HAP-1 (cell line): ENCODE results near the gene GINS2.

Experiments
- DNase-seq, 2 experiments: peaks; one replicate each; pipeline ENCODE4 v3.0.0-alpha.2; 2016 to 2020; ENCODE audit warnings: low spot score in 2 of 2
- H3K27me3 ChIP-seq: fragments of 250-450 bp; sonication (Bioruptor Pico); 2 replicates; pipeline ENCODE4 v1.5.1; 2020; ENCODE audit warnings: low read depth, mild to moderate bottlenecking, moderate library complexity
- H3K36me3 ChIP-seq: fragments of 250-450 bp; sonication (Bioruptor Pico); replicated peaks from 2 replicates; pipeline ENCODE4 v1.5.1; 2020; ENCODE audit warnings: mild to moderate bottlenecking
- H3K4me1 ChIP-seq: fragments of 250-450 bp; sonication (Bioruptor Pico); 2 replicates; pipeline ENCODE4 v1.5.1; 2020; ENCODE audit warnings: mild to moderate bottlenecking
- H3K4me3 ChIP-seq: fragments of 250-450 bp; sonication (Bioruptor Pico); 2 replicates; pipeline ENCODE4 v1.5.1; 2020; ENCODE audit warnings: mild to moderate bottlenecking, moderate library complexity
- H3K9me3 ChIP-seq: fragments of 250-450 bp; sonication (Bioruptor Pico); 2 replicates; pipeline ENCODE4 v1.5.1; 2020; ENCODE audit warnings: mild to moderate bottlenecking, moderate library complexity
- in situ Hi-C: fragments of 300-500 bp; cut with MboI; formaldehyde crosslinking; loops from 3 replicates; pipeline ENCODE4 v1.14.3; 2020; ENCODE audit warnings: low sequenced_read_pairs, inconsistent platforms, mixed read lengths

GINS2 gene

DNA sequence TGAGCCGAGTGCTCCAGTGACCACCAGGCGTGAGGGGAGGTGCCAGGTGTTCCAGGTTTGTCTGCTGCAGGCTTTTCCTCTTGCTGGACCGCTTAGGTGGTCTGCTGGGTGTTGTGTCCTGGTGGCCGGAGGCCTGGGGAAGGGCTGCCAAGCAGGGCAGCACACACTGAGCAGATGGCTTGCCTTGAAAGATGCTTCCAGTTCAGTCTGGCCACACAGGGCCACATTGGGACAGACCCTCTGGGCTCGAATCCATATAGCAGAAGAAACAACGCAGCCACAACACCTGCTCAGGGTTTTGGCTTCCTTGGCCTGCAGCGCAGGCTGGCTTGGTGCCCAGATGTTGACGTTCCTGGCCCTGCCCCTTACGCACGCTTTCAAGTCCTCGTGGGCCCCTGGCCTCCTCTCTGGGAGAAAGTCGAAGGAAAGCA, 24.8 kb downstream of the GINS2 start:
- no peaks in the 10 kb centered on the region for H3K4me1 ChIP-seq
- H3K27me3 ChIP-seq, result no peaks in the 10 kb centered on the region
- in situ Hi-C loops, result no loop called here
- no peaks in the 10 kb centered on the region for H3K9me3 ChIP-seq
- no peak overlapping the region for H3K4me3 ChIP-seq
- peaks cover 99% of the 10 kb centered on the region for H3K36me3 ChIP-seq
- DNase-seq, result no peak

DNA sequence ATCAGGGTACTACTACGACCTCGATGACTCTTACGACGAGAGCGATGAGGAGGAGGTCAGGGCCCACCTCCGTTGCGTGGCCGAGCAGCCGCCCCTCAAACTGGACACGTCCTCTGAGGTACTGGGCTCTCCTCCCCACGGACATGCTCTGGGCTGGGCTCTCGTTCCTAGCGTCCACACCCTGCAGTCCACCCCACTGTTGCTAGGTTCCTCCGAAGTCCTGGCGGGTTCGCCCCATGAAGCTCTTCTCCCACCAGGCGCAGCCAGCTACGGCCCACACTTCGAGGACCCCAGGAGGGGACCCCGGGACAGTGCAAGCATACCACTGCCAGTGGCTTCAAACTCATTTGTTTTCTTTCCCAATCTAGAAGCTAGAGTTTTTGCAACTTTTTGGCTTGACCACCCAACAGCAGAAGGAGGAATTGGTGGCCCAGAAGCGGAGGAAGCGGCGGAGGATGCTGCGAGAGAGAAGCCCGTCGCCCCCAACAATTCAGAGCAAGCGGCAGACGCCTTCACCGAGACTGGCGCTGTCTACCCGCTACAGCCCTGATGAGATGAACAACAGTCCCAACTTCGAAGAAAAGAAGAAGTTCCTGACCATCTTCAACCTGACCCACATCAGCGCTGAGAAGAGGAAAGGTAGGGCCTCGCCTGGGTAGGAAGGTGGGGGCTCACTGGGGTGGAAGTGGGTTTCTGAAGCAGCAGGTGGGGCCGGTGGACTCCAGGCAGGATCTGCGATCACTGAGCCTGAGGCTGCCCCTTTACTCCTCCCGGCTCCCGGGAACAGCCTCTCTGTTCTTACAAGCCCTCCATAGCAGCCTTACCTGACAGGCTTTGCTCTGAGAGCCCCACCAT, 25.6 kb downstream of the GINS2 start:
- H3K36me3 ChIP-seq, result peaks cover 100% of the 10 kb centered on the region
- H3K4me3 ChIP-seq, result no peak overlapping the region
- no peak for DNase-seq
- H3K4me1 ChIP-seq, result no peaks in the 10 kb centered on the region
- H3K27me3 ChIP-seq, result no peaks in the 10 kb centered on the region
- in situ Hi-C loops, result no loop called here
- H3K9me3 ChIP-seq, result no peaks in the 10 kb centered on the region

DNA sequence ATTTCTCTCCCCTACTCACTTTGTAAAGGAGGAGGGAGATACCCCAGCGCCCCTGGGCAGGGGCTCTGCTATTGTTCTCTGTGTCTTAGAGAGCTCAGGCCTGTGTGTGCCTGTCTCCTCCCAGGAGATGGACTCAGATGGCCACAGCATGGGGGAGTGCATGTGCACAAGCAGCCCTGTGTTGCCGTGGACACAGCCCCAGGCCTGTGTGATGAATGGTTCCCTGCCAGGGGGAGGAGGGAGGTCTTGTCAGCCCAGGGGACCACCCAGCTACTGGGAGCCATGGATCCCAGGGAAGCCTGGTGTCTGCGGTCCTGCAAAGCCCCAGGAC, 26.3 kb downstream of the GINS2 start:
- Histone ChIP-seq H3K9me3 (no peaks in the 10 kb centered on the region), H3K27me3 (no peaks in the 10 kb centered on the region), H3K4me1 (no peaks in the 10 kb centered on the region), H3K36me3 (peaks cover 100% of the 10 kb centered on the region), H3K4me3 (no peak overlapping the region)
- in situ Hi-C loops, result no loop called here
- DNase-seq, result no peak

DNA sequence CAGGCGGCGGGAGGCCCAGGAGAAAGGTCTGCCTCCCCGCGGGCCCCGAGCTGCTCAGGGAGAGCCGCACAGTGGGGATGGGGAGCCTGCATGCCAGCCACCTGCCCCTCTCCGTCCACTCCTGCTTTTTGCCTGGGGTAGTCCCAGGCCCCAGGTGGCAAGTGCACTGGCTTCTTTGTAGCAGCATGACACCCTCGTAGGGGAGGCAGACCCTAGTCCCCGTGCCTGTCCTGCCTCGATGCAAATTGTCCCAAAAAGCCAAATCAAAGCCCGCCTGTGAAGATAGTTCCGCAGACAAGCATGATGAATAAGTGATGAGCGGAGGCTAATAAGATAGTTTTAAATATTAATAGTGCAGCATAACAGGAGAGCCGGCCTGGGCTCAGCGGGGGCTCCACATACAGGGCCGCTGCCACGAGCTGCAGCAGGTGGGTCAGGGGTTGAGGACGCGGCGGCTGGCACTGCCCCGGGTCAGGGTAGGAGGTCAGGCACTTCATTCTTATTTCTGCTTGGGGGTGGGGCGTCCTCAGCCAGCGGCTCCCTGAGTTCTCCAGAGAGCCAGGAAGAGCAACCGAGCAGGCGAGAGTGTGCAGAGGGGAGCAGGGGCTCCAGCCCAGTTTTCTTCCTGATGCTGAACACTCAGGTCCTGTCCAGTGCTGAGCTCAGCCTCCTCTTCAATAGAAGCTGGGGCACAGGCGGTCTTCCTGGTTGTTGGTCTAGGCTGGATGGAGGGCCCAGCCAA, 26.8 kb downstream of the GINS2 start:
- H3K4me3 ChIP-seq, result no peak overlapping the region
- in situ Hi-C loops, result no loop called here
- no peaks in the 10 kb centered on the region for H3K27me3 ChIP-seq
- H3K4me1 ChIP-seq, result no peaks in the 10 kb centered on the region
- H3K9me3 ChIP-seq, result no peaks in the 10 kb centered on the region
- DNase-seq, result no peak
- H3K36me3 ChIP-seq, result peaks cover 100% of the 10 kb centered on the region

GRCh38 chr16:85660843-85661739, 27.7 kb downstream of the GINS2 start:
- H3K4me3 ChIP-seq, result no peak overlapping the region
- H3K36me3 ChIP-seq, result peaks cover 100% of the 10 kb centered on the region
- H3K4me1 ChIP-seq, result no peaks in the 10 kb centered on the region
- no peak for DNase-seq
- in situ Hi-C loops, result no loop called here
- H3K9me3 ChIP-seq, result no peaks in the 10 kb centered on the region
- H3K27me3 ChIP-seq, result no peaks in the 10 kb centered on the region

DNA sequence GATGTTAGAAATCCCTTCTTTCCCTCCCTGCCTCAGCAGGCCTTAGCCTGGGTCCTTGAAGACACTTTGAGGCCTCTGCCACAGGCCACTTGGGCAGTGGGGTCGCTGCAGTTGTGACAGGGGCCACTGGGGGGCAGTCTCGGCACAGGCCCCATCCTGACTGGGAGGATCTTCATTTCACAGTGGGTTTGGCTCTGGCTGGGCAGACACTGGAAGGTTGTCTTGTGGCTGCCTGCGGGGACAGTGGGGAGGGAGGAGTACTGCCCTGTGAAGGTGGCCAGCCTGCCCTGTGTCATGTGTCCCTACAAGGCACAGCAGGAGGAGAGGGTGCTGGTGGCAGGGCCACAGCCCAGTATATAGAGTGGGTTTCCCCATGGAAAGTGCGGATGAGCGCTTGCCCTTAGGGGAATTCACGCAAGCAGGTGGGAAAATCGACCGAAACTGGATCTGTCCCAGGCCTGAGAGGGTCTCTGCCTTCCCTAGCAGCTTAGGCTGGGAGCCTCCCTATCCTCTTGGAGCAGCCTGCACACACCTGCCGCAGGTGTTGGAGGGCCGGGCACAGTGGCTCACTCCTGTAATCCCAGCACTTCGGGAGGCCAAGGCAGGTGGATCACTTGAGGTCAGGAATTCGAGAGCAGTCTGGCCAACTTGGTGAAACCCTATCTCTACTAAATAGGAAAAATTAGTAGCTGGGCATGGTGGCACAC, 28.8 kb downstream of the GINS2 start:
- Histone ChIP-seq H3K27me3 (no peaks in the 10 kb centered on the region), H3K4me1 (no peaks in the 10 kb centered on the region), H3K36me3 (peaks cover 100% of the 10 kb centered on the region), H3K9me3 (no peaks in the 10 kb centered on the region), H3K4me3 (no peak overlapping the region)
- peak; percentile 50 to 85 for DNase-seq
- in situ Hi-C loops, result no loop called here

GRCh38 chr16:85659336-85659735, 29.4 kb downstream of the GINS2 start:
- in situ Hi-C loops, result no loop called here
- H3K4me1 ChIP-seq, result no peaks in the 10 kb centered on the region
- DNase-seq, result no peak
- H3K36me3 ChIP-seq, result peaks cover 100% of the 10 kb centered on the region
- H3K9me3 ChIP-seq, result no peaks in the 10 kb centered on the region
- H3K27me3 ChIP-seq, result no peaks in the 10 kb centered on the region
- no peak overlapping the region for H3K4me3 ChIP-seq

DNA sequence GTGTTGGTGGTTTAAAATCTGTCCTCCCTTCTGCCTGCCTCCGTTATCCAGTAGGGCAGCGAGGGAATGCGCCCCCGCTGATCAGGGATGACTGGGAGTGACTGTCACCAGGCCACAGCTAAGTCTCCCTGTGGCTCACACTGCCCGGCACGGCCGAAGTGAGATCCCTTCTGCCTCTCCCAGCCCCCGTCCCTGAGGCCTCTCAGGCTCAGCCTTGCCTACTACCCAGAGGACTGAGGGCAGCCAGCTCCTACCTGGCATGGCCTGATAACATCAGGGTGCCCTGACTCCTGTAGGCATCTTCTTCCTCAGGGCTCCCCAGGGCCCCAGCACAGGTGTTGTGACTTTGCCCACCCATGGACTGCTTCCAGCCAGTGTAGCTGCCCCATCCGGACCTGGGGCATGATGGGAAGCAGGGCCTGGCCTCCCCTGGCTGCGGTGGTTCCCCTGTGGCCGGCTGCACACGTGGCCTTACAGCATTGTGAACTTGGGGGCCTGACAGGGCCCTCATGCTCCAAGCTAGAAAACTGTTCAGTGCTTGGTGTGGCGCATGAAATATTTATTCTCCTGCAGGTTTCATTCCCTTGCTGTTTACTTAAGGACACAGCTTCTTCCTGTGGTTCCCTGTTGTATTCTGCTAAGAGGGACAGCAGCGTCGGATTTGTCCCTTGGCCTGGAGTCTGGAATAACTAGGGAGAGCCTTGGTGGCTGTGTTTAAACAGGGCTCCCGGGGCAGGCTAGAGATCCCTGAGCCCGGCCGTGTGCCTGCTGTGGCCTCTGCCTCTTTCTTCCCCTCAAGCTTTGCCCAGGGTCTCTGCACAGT, 30.0 kb downstream of the GINS2 start:
- in situ Hi-C loops, result no loop called here
- H3K27me3 ChIP-seq, result no peaks in the 10 kb centered on the region
- no peaks in the 10 kb centered on the region for H3K4me1 ChIP-seq
- H3K4me3 ChIP-seq, result no peak overlapping the region
- H3K36me3 ChIP-seq, result peaks cover 100% of the 10 kb centered on the region
- DNase-seq, result no peak
- H3K9me3 ChIP-seq, result no peaks in the 10 kb centered on the region

DNA sequence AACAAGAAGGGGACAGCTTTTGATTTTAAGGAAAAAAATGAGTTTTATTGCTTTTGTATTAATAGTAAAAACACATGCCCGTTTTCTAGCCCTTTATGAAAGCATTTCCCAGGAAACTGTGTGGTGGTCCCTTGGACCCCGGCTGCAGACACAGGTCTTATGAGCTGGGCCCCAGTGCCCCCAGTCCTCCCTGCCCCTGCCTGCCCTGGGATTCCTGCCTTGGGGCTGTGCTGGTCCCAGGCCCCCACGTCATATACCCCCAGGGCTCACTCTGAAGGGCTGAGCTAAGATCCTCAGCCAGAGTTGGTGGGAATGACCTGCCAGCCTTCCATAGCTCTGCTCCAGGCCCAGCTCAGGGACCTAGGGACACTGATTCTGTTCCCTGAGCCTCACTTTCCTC, 30.8 kb downstream of the GINS2 start:
- H3K4me1 ChIP-seq, result no peaks in the 10 kb centered on the region
- no peaks in the 10 kb centered on the region for H3K9me3 ChIP-seq
- in situ Hi-C loops, result no loop called here
- peaks cover 97% of the 10 kb centered on the region for H3K36me3 ChIP-seq
- no peak for DNase-seq
- H3K4me3 ChIP-seq, result no peak overlapping the region
- H3K27me3 ChIP-seq, result no peaks in the 10 kb centered on the region

- no peak for DNase-seq
- H3K4me1 ChIP-seq, result no peaks in the 10 kb centered on the region
- H3K9me3 ChIP-seq, result no peaks in the 10 kb centered on the region
- no peak overlapping the region for H3K4me3 ChIP-seq
- in situ Hi-C loops, result no loop called here
- no peaks in the 10 kb centered on the region for H3K27me3 ChIP-seq
- peaks cover 95% of the 10 kb centered on the region for H3K36me3 ChIP-seq
Measured at GRCh38 chr16:85657267-85657650, 31.5 kb downstream of the GINS2 start.

GRCh38 chr16:85656351-85657266, 32.1 kb downstream of the GINS2 start:
- no peaks in the 10 kb centered on the region for H3K9me3 ChIP-seq
- H3K36me3 ChIP-seq, result peaks cover 94% of the 10 kb centered on the region
- H3K4me1 ChIP-seq, result no peaks in the 10 kb centered on the region
- H3K27me3 ChIP-seq, result no peaks in the 10 kb centered on the region
- DNase-seq, result no peak
- H3K4me3 ChIP-seq, result no peak overlapping the region
- in situ Hi-C loops, result no loop called here
